Choroid plexus epithelial cell (primary cell): ENCODE measurements around the gene NMRAL1.
A peak's percentile ranks its signal among the peaks of the same experiment; 100 is the strongest.

Experiments used
- DNase-seq: peaks from one replicate; pipeline ENCODE4 v3.0.0-alpha.2; 2010; ENCODE audit warnings: low read depth
- H3K4me3 ChIP-seq: 2 replicates; pipeline ENCODE4 v1.5.1; 2011; ENCODE audit warnings: low read depth, mild to moderate bottlenecking, control low read depth, low read length, moderate library complexity
- CTCF ChIP-seq: conservative IDR thresholded peaks from 2 replicates; pipeline ENCODE4 v1.5.1; 2011; ENCODE audit warnings: low read depth, mild to moderate bottlenecking, control low read depth, inconsistent platforms, low read length, moderate library complexity

The NMRAL1 gene

GRCh38 chr16:4442371-4442770 lies 32.1 kb downstream of the NMRAL1 start:
- TF ChIP-seq CTCF: no peak
- DNase-seq: no peak
- no peak overlapping the region for H3K4me3 ChIP-seq

GRCh38 chr16:4437366-4437765 lies 37.1 kb downstream of the NMRAL1 start:
- DNase-seq: no peak
- no peak overlapping the region for H3K4me3 ChIP-seq
- no peak for TF ChIP-seq CTCF

DNA sequence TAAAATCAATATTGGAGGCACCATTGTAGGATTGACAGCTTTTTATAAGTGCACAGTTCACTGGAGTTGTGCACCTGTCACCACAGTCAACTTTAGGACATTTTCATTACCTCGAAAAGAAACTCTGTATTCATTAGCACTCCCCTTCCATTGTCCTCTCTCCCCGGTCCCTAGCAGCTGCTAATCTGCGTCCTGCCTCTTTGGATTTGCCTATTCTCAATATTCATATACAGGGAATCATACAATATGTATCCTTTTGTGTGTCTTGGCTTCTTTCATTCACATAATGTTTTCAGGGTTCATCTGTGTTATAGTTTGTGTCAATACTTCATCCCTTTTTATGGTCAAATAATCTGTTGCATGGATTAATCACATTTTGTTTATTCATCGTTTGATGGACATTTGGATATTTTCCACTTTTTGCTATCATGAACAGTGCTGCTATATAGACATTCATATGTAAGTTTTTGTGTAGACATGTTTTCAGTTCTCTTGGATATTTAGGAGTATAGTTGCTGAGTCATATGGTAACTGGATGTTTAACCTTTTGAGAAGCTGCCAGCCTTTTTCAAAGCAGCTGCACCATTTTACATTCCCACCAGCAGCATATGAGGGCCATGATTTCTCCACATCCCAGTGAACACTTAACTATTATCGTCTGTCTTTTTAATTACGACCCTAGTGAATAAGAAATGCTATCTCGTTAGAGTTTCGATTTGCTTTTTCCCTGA lies 38.9 kb downstream of the NMRAL1 start:
- no peak overlapping the region for H3K4me3 ChIP-seq
- no peak for TF ChIP-seq CTCF
- DNase-seq: peak; percentile 59

- DNase-seq: no peak
- no peak for TF ChIP-seq CTCF
- no peak overlapping the region for H3K4me3 ChIP-seq
Observed at GRCh38 chr16:4433914-4434787, 40.3 kb downstream of the NMRAL1 start.

DNA sequence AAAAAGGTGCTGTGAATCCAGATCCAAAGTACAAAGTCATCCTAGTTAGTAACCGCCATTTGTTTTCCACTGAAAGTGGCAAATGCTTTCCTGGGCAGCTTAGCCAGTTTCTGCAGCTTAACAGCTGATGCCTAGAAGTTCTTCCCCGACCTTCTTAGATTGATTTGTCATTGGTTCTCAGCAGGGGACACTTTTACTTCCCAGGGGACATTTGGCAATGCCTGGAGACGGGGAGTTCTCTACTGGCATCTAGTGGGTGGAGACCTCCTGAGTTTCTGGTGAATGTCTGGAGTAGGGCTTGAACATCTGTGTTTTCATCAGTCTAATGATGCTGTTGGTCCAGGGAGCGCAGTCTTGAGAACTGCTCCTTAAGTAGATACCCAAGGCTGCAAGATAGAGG lies 41.2 kb downstream of the NMRAL1 start:
- TF ChIP-seq CTCF: no peak
- DNase-seq: no peak
- H3K4me3 ChIP-seq: no peak overlapping the region

- TF ChIP-seq CTCF: no peak
- no peak for DNase-seq
Observed at GRCh38 chr16:4431023-4431422, 43.4 kb downstream of the NMRAL1 start.

More at GRCh38 chr16:4431023-4431422, 43.4 kb downstream of the NMRAL1 start:
- no peak overlapping the region for H3K4me3 ChIP-seq
